ENCODE results near the gene BRAF. TPM values are rescaled to one million over a fixed set of nuclear protein-coding genes. Genes with fewer than 3 reads are reported as not detected.

BRAF gene
- total and polyA plus RNA-seq, 2 of the 8 experiments (the other 6 are each of a cell fraction or from before 2014, with no cell fraction given), result 11.4 to 32.6 TPM

- TF ChIP-seq CHD7 (IDR thresholded peaks at IDR 0.05; ENCODE audit: insufficient replicate concordance, low read length), result no peak
- no peak for TF ChIP-seq EP300 (IDR thresholded peaks at IDR 0.05; ENCODE audit: borderline replicate concordance in 1 of 2, low read depth in 2 of 2, low read length in 2 of 2)
- TF ChIP-seq PHF8 (conservative IDR thresholded peaks at IDR 0.05; ENCODE audit: low read depth, low read length), result no peak
Measured at GRCh38 chr7:140676306-140676705, 248.4 kb downstream of the BRAF start (continued).
